ENCODE results near the gene CHD9NB. TPM values are rescaled to one million over a fixed set of nuclear protein-coding genes. Genes with fewer than 3 reads are reported as not detected.

The CHD9NB gene
- total and polyA plus RNA-seq, 9 of the 15 experiments (the other 6 are each of a cell fraction or from before 2014, with no cell fraction given): 0.06 to 0.10 (median 0.07) TPM; not detected in 6

DNA sequence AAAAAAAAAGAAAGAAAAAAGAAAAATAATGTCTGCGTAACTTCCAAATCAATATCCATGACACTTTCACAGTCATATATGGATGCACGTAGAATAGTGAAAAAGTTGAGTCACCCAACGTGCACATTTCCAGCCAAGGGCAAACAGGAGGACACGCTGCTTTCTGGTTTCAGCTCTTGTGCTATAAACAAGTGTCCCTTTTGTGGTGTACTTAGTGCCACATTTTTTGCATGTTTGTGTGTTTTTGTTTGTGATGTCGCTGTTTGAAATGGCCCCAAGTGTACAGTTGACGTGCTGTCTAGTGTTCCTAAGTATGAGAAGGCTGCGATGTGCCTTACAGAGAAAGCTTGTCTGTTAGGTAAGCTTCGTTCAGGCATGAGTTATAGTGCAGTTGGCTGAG is 5.0 kb upstream of the CHD9NB start:
- H3K4me3 ChIP-seq: no peak overlapping the region
- peak overlapping the region; percentile 51 for H3K4me2 ChIP-seq (ENCODE audit: insufficient read depth, low read length)
- 0 out of 4 replicates have a peak overlapping the region, but pooled peaks of 1 of the 2 experiments have one; percentile 11 for H3K9ac ChIP-seq (ENCODE audit: insufficient read depth in 1 of 2, low read depth in 2 of 2, low read length in 2 of 2)
- H3K27me3 ChIP-seq (ENCODE audit: control insufficient read depth in 2 of 2, insufficient read depth in 2 of 2, low read length in 2 of 2): no peaks in the 10 kb centered on the region
- in situ Hi-C loops (cut with MboI) (loop anchor here (10.0 kb wide), 1 partner anchor 447 kb away; the partner anchor contains the start of gene AKTIP), intact Hi-C loops (cut with micrococcal nuclease) (loop anchor here (5.0 to 10.0 kb wide), 3 partner anchors 165 to 450 kb away; no protein-coding TSS in a partner anchor)
- FAIRE-seq: no peak
- ATAC-seq: no peak
- no peaks in the 10 kb centered on the region for H3K9me1 ChIP-seq (ENCODE audit: control insufficient read depth, insufficient read depth, low read length)
- ChIA-PET POLR2A (interaction anchor here (1.5 to 1.9 kb wide), 4 partner anchors 72 to 175 kb away, joined by 3 to 4 read pairs (median 4); no protein-coding TSS in a partner anchor), CTCF (ENCODE audit: low intra/inter-chr PET ratio) (no interaction called here)
- H3K27ac ChIP-seq (ENCODE audit: extremely low read depth, low read depth, low read length): peak overlapping the region; percentile 9; the same call in 2 of the 3 replicates
- no peaks in the 10 kb centered on the region for H3K9me3 ChIP-seq (replicated peaks; ENCODE audit: control insufficient read depth, insufficient read depth, low read depth, low read length)
- peak in 1 of 4 experiments; percentile 18 for DNase-seq (ENCODE audit: extremely low read depth in 1 of 4, low spot score in 3 of 4)
- 73% methylated on average over 8 of the region's 8 CpGs for WGBS (ENCODE audit: insufficient coverage, low coverage, missing lambda C conversion rate)
- H3K36me3 ChIP-seq (ENCODE audit: control insufficient read depth, insufficient read depth, low read length): peaks cover 32% of the 10 kb centered on the region; the same call in 2 of the 3 replicates
- peaks cover 80% of the 10 kb centered on the region for H3K79me2 ChIP-seq (ENCODE audit: control insufficient read depth, insufficient read depth, low read length)
- TF ChIP-seq TFAM (CRISPR knock-in tag; conservative IDR thresholded peaks at IDR 0.05): no peak
- no peak for TF ChIP-seq HNRNPH1 (optimal IDR thresholded peaks at IDR 0.05; ENCODE audit: low read depth, low read length)
- TF ChIP-seq LCOR (CRISPR knock-in tag; IDR thresholded peaks at IDR 0.05): no peak
- TF ChIP-seq, protein P1, sequence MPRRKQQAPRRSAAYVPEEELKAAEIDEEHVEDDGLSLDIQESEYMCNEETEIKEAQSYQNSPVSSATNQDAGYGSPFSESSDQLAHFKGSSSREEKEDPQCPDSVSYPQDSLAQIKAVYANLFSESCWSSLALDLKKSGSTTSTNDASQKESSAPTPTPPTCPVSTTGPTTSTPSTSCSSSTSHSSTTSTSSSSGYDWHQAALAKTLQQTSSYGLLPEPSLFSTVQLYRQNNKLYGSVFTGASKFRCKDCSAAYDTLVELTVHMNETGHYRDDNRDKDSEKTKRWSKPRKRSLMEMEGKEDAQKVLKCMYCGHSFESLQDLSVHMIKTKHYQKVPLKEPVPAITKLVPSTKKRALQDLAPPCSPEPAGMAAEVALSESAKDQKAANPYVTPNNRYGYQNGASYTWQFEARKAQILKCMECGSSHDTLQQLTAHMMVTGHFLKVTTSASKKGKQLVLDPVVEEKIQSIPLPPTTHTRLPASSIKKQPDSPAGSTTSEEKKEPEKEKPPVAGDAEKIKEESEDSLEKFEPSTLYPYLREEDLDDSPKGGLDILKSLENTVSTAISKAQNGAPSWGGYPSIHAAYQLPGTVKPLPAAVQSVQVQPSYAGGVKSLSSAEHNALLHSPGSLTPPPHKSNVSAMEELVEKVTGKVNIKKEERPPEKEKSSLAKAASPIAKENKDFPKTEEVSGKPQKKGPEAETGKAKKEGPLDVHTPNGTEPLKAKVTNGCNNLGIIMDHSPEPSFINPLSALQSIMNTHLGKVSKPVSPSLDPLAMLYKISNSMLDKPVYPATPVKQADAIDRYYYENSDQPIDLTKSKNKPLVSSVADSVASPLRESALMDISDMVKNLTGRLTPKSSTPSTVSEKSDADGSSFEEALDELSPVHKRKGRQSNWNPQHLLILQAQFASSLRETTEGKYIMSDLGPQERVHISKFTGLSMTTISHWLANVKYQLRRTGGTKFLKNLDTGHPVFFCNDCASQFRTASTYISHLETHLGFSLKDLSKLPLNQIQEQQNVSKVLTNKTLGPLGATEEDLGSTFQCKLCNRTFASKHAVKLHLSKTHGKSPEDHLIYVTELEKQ (CRISPR knock-in tag; IDR thresholded peaks at IDR 0.05): no peak
- TF ChIP-seq, protein P2, sequence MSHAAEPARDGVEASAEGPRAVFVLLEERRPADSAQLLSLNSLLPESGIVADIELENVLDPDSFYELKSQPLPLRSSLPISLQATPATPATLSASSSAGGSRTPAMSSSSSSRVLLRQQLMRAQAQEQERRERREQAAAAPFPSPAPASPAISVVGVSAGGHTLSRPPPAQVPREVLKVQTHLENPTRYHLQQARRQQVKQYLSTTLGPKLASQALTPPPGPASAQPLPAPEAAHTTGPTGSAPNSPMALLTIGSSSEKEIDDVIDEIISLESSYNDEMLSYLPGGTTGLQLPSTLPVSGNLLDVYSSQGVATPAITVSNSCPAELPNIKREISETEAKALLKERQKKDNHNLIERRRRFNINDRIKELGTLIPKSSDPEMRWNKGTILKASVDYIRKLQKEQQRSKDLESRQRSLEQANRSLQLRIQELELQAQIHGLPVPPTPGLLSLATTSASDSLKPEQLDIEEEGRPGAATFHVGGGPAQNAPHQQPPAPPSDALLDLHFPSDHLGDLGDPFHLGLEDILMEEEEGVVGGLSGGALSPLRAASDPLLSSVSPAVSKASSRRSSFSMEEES (CRISPR knock-in tag; IDR thresholded peaks at IDR 0.05): no peak
- TF ChIP-seq CHD1 (IDR thresholded peaks at IDR 0.05; ENCODE audit: low read length): no peak
- no peak for TF ChIP-seq MCM3 (IDR thresholded peaks at IDR 0.05)
- TF ChIP-seq ZNF140 (CRISPR knock-in tag; IDR thresholded peaks at IDR 0.05): no peak
- no peak for TF ChIP-seq RAD21 (CRISPR knock-in tag; conservative IDR thresholded peaks at IDR 0.05 in 1 of 2, IDR thresholded peaks at IDR 0.05 in 1 of 2)
- TF ChIP-seq SP1 (CRISPR knock-in tag; IDR thresholded peaks at IDR 0.05): no peak
- no peak for TF ChIP-seq PURB (CRISPR knock-in tag; IDR thresholded peaks at IDR 0.05; ENCODE audit: low read depth)
- no peak for TF ChIP-seq ARID1B (IDR thresholded peaks at IDR 0.05)
- H3K4me1 ChIP-seq (replicated peaks in 1 of 2; ENCODE audit: control insufficient read depth in 2 of 2, insufficient read depth in 2 of 2, low read length in 2 of 2): peaks cover 28 to 33% of the 10 kb centered on the region in 2 experiments; a peak in 4 of 5 replicates
- H4K20me1 ChIP-seq (replicated peaks; ENCODE audit: control insufficient read depth, insufficient read depth, low read length): 0 out of 2 replicates have a peak, but pooled peaks cover 6% of the 10 kb centered on the region
- 0 out of 2 replicates have a peak overlapping the region, but pooled peaks have one; percentile 15 for H2AFZ ChIP-seq (ENCODE audit: low read depth, low read length)
- BruUV-seq (replicated peaks): no TSS peak

All from K562 (cell line).